GM18498 (cell line): ENCODE measurements around the gene BMP7.
"Not testable (repeated sequence)": the region's sequence is repeated elsewhere in the genome, so short reads cannot be mapped to it uniquely, and the experiment has no call there.

Experiments
- ATAC-seq: cut with Tn5 transposase; IDR thresholded peaks from one replicate; pipeline ENCODE4 v1.9.1; 2021; ENCODE audit warnings: mild to moderate bottlenecking, moderate library complexity; ENCODE audit not compliant: unreplicated experiment

Gene BMP7

GRCh38 chr20:57251344-57251743 is 15.1 kb downstream of the BMP7 start:
- ATAC-seq = no peak

GRCh38 chr20:57250607-57251343 is 15.7 kb downstream of the BMP7 start:
- ATAC-seq = no peak

- no peak for ATAC-seq
Measured at GRCh38 chr20:57249772-57250171, 16.7 kb downstream of the BMP7 start.

DNA sequence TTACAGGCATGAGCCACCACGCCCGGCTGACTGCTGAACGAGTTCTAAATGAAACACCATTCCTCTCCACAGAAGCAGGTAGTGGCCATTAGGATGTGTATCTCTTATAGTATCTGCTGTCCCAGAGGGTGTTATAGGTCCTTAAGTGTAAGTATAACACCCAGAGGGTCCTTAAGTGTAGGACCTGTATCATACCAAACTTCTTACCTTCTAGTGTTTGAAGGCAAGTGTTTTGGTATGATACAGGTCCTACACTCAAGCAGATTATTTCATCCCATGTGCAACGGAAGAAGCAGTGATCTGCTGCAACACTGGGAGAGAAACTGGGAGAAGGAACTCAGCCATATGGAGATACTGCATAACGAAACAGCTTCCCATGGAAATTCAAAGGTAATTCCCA is 17.4 kb downstream of the BMP7 start:
- no peak for ATAC-seq

GRCh38 chr20:57248132-57248797 is 18.2 kb downstream of the BMP7 start:
- no peak for ATAC-seq

- no peak for ATAC-seq
Measured at GRCh38 chr20:57247292-57247965, 19.0 kb downstream of the BMP7 start.

DNA sequence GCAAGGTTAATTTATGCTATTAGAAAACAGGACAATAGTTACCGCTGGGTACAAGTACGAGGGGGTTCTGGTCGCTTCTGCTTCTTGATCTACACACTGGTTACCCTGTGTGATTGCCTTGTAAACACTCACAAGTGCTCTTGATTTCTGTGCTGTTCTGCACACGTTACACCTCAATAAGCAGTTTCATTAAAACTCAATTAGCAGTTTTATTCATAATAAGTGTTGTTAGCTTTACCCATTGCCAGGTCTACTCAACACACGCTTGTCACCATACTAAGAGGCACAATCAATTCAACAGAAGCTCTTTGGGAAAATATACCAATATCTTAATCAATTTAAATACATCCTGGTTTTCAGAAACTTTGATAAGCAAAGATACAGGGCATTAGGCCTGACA is 20.4 kb downstream of the BMP7 start:
- ATAC-seq = no peak

- ATAC-seq = no peak
Measured at GRCh38 chr20:57244627-57245214, 21.7 kb downstream of the BMP7 start.

GRCh38 chr20:57244221-57244585 is 22.2 kb downstream of the BMP7 start:
- no peak for ATAC-seq

DNA sequence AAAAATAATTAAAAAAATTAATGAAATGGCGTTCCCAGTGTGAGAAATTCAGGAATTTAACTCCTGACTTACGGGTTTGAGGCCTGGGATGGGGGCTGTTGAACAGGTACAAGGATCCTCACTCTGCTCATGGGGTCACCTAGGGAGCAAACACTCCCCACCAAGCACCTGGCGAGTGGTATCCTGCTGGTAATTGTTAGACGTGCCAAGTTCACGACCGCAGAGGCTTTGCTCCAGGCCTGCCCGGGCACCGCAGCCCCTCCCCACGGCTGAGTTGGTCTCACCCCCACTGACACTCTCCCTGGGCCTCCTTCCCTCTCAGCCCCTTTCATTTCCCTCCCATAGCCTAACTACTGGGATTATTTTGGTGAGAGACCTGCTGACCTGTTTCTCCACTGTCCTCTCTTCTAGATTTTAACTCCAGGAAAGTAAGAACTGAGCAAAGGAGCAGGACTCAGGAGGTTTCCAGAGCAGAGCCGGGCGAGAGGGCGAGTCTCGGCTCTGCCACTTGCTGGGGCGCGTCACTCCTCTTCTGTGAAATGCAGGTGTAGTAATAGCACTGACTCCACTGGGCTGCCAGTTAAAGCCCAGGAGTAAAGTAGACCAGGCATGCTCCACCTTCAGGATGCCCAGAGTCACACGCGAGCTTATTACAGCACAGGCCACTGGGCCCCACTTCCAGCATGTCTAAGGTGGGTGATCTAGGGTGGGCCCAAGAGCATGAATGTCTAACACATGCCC is 22.8 kb downstream of the BMP7 start:
- no peak for ATAC-seq

DNA sequence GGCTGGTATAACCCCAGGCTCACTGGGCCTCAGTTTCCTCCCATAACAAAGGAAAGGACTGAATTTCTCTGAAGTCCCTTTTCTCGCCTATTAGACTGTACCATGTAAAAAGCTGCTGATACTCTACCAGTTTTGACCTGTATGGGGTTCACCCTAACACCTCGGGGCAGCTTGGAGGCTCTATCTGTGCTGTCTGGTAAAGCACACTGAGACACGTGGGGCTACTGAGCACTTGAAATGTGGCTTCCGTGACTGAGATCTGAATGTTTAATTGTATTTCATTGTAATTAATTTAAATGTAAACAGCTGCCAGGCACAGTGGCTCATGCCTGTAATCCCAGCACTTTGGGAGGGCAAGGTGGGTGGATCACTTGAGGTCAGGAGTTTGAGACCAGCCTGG is 24.0 kb downstream of the BMP7 start:
- no peak for ATAC-seq

DNA sequence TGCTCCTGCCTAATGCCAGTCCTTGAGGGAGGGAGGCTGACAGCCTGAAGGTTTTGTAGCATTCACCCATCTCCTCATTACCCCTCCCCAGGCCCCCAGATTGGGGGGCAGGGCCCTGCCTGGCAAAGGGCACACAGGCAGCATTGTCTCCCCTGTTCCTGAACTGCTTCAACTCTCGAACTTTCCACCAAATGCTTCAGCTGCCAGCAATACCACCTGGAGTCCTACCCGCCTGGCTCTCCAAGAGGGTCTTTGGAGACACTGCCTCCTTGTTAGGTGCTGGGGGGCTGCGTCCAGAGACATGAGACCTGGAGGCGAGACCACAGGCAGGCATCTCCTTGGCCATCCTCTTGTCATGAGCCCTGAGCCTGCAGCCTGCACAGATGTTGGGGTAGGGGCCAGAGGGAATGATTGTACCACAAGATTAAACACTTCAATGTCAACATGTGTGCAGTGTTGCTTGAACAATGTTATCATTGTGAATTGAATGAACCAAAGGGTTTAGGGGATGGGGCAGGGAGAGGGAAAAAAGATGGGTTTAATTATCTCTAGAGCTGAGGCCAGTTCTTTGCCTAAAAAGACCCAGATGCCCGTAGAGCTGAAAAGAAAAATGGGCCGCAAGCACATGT is 25.0 kb downstream of the BMP7 start:
- no peak for ATAC-seq

GRCh38 chr20:57240581-57241362 is 25.7 kb downstream of the BMP7 start:
- no peak for ATAC-seq

GRCh38 chr20:57239725-57240124 is 26.7 kb downstream of the BMP7 start:
- not testable (repeated sequence) for ATAC-seq

DNA sequence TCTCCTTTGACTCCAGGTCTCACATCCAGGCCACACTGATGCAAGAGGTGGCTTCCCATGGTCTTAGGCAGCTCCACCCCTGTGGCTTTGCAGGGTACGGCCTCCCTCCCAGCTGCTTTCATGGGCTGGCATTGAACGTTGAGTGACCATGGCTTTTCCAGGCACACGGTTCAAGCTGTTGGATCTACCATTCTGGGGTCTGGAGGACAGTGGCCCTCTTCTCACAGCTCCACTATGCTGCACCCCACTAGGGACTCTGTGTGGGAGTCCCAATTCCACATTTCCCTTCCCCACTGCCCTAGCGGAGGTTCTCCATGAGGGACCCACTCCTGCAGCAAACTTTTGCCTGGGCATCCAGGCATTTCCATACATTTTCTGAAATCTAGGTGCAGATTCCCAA is 27.1 kb downstream of the BMP7 start:
- not testable (repeated sequence) for ATAC-seq

- ATAC-seq = no peak
Measured at GRCh38 chr20:57238089-57238488, 28.4 kb downstream of the BMP7 start.

DNA sequence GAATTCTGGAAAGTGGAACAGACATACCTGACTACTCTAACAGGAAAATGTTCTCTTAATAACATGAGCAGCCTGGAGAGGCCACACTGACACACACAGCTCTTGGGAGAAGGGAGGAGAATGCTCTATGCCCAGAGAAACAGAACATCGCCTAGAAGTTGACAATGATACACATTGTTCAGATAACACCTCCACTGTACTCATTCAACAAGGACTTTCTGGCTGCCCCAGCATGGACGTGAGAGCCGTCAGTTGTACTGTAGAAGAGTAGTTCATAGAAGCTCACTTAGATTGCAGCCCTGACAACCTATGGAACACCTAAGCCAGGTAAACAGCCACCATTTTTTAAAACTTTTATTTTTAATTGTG is 28.9 kb downstream of the BMP7 start:
- ATAC-seq = no peak

- no peak for ATAC-seq
Measured at GRCh38 chr20:57236813-57237584, 29.4 kb downstream of the BMP7 start.
